GM18873 (cell line): ENCODE results near the gene EFNA5.

Source experiments
- ATAC-seq: cut with Tn5 transposase; IDR thresholded peaks from one replicate; pipeline ENCODE4 v1.9.1; 2021; ENCODE audit warnings: mild to moderate bottlenecking, moderate library complexity, moderate number of reproducible peaks; ENCODE audit not compliant: unreplicated experiment, low FRiP score

The EFNA5 gene

GRCh38 chr5:107670932-107671741 lies at the start of gene EFNA5:
EFNA5 (minus strand) TSS chr5:107670937.
- ATAC-seq = peak; percentile 29

- ATAC-seq = no peak
Measured at GRCh38 chr5:107719034-107719606, 48.4 kb upstream of the EFNA5 start.

GRCh38 chr5:107717816-107718215 lies 47.1 kb upstream of the EFNA5 start:
- ATAC-seq = no peak

- no peak for ATAC-seq
Measured at GRCh38 chr5:107713228-107713627, 42.5 kb upstream of the EFNA5 start.

- ATAC-seq = no peak
Measured at GRCh38 chr5:107712359-107712870, 41.7 kb upstream of the EFNA5 start.

GRCh38 chr5:107705402-107706014 lies 34.8 kb upstream of the EFNA5 start:
- no peak for ATAC-seq

- ATAC-seq = no peak
Measured at GRCh38 chr5:107704681-107705401, 34.1 kb upstream of the EFNA5 start.

- ATAC-seq = no peak
Measured at GRCh38 chr5:107700481-107700880, 29.7 kb upstream of the EFNA5 start.

GRCh38 chr5:107699425-107699824 lies 28.7 kb upstream of the EFNA5 start:
- ATAC-seq = no peak

- no peak for ATAC-seq
Measured at GRCh38 chr5:107698286-107698685, 27.5 kb upstream of the EFNA5 start.

GRCh38 chr5:107696498-107696897 lies 25.8 kb upstream of the EFNA5 start:
- no peak for ATAC-seq

GRCh38 chr5:107696080-107696479 lies 25.3 kb upstream of the EFNA5 start:
- no peak for ATAC-seq

GRCh38 chr5:107687937-107688336 lies 17.2 kb upstream of the EFNA5 start:
- no peak for ATAC-seq

GRCh38 chr5:107687404-107687803 lies 16.7 kb upstream of the EFNA5 start:
- ATAC-seq = no peak

- ATAC-seq = no peak
Measured at GRCh38 chr5:107682533-107682932, 11.8 kb upstream of the EFNA5 start.

- no peak for ATAC-seq
Measured at GRCh38 chr5:107680799-107681198, 10.1 kb upstream of the EFNA5 start.

- ATAC-seq = no peak
Measured at GRCh38 chr5:107680099-107680498, 9.4 kb upstream of the EFNA5 start.

- ATAC-seq = no peak
Measured at GRCh38 chr5:107676702-107677101, 6.0 kb upstream of the EFNA5 start.

GRCh38 chr5:107675201-107675600 lies 4.5 kb upstream of the EFNA5 start:
- no peak for ATAC-seq

GRCh38 chr5:107674655-107675054 lies 3.9 kb upstream of the EFNA5 start:
- ATAC-seq = no peak
